ENCODE results near the gene NDUFA5. TPM values are rescaled to one million over a fixed set of nuclear protein-coding genes. Genes with fewer than 3 reads are reported as not detected.

NDUFA5 gene
- total and polyA plus RNA-seq, 2 donors (not counting 1 experiment from before 2014, with no cell fraction given) = 35.8 to 45.4 TPM

DNA sequence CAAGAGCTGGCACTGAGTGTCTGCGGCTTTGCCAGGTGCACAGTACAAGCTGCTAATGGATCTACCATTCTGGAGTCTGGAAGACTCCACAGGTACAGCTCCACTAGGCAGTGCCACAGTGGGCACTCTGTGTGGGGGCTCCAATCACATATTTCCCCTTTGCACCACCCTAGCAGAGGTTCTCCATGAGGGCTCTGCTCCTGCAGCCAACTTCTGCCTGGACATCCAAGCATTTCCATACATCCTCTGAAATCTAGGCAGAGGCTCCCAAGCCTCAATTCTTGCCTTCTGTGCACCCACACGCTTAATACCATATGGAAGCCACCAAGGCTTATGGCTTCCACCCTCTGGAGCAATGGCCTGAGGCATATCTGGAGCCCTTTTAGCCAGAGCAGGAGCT lies 52.4 kb downstream of the NDUFA5 start:
- no peak for DNase-seq (ENCODE audit: low read depth in 2 of 2)
- Histone ChIP-seq H3K36me3 (ENCODE audit: control insufficient read depth, insufficient read depth, low read length) (no peaks in the 10 kb centered on the region), H3K4me3 (replicated peaks in 1 of 4; ENCODE audit: control extremely low read depth in 1 of 4, insufficient read depth in 1 of 4, low read depth in 3 of 4, low read length in 4 of 4) (no peak overlapping the region), H3K9ac (ENCODE audit: insufficient read depth, low read length) (no peak overlapping the region), H3K27me3 (ENCODE audit: control insufficient read depth, insufficient read depth, low read length) (no peaks in the 10 kb centered on the region), H2AFZ (ENCODE audit: low read length) (no peak overlapping the region), H3K4me2 (ENCODE audit: extremely low read depth, insufficient read depth, low read length) (no peak overlapping the region), H3K27ac (ENCODE audit: insufficient read depth, low read length) (no peak overlapping the region), H3K79me2 (ENCODE audit: control insufficient read depth, insufficient read depth, low read length) (no peaks in the 10 kb centered on the region), H4K20me1 (ENCODE audit: control insufficient read depth, extremely low read depth, insufficient read depth, low read length) (no peaks in the 10 kb centered on the region), H3K9me3 (ENCODE audit: control insufficient read depth, insufficient read depth, low read depth, low read length) (no peaks in the 10 kb centered on the region), H3K4me1 (ENCODE audit: control insufficient read depth, extremely low read depth, insufficient read depth, low read length) (no peaks in the 10 kb centered on the region)
- TF ChIP-seq CTCF (conservative IDR thresholded peaks at IDR 0.05 in 1 of 2, IDR thresholded peaks at IDR 0.05 in 1 of 2; ENCODE audit: low read depth in 1 of 2, low read length in 2 of 2) = no peak
- TF ChIP-seq EZH2 (IDR thresholded peaks at IDR 0.05; ENCODE audit: low read length, missing control alignments) = no peak

GRCh38 chr7:123502201-123502600 lies 55.4 kb downstream of the NDUFA5 start:
- Histone ChIP-seq H3K4me3 (replicated peaks in 1 of 4; ENCODE audit: control extremely low read depth in 1 of 4, insufficient read depth in 1 of 4, low read depth in 3 of 4, low read length in 4 of 4) (no peak overlapping the region), H3K9me3 (ENCODE audit: control insufficient read depth, insufficient read depth, low read depth, low read length) (no peaks in the 10 kb centered on the region), H3K79me2 (ENCODE audit: control insufficient read depth, insufficient read depth, low read length) (no peaks in the 10 kb centered on the region), H3K36me3 (ENCODE audit: control insufficient read depth, insufficient read depth, low read length) (no peaks in the 10 kb centered on the region), H3K4me1 (ENCODE audit: control insufficient read depth, extremely low read depth, insufficient read depth, low read length) (no peaks in the 10 kb centered on the region), H3K27ac (ENCODE audit: insufficient read depth, low read length) (no peak overlapping the region), H4K20me1 (ENCODE audit: control insufficient read depth, extremely low read depth, insufficient read depth, low read length) (no peaks in the 10 kb centered on the region), H3K27me3 (ENCODE audit: control insufficient read depth, insufficient read depth, low read length) (no peaks in the 10 kb centered on the region), H2AFZ (ENCODE audit: low read length) (no peak overlapping the region), H3K4me2 (ENCODE audit: extremely low read depth, insufficient read depth, low read length) (no peak overlapping the region), H3K9ac (ENCODE audit: insufficient read depth, low read length) (no peak overlapping the region)
- TF ChIP-seq EZH2 (IDR thresholded peaks at IDR 0.05; ENCODE audit: low read length, missing control alignments) (no peak), CTCF (conservative IDR thresholded peaks at IDR 0.05 in 1 of 2, IDR thresholded peaks at IDR 0.05 in 1 of 2; ENCODE audit: low read depth in 1 of 2, low read length in 2 of 2) (no peak)
- no peak for DNase-seq (ENCODE audit: low read depth in 2 of 2)

GRCh38 chr7:123500878-123501489 lies 56.6 kb downstream of the NDUFA5 start:
- no peaks in the 10 kb centered on the region for H4K20me1 ChIP-seq (ENCODE audit: control insufficient read depth, extremely low read depth, insufficient read depth, low read length)
- H3K27ac ChIP-seq (ENCODE audit: insufficient read depth, low read length) = no peak overlapping the region
- H3K9me3 ChIP-seq (ENCODE audit: control insufficient read depth, insufficient read depth, low read depth, low read length) = no peaks in the 10 kb centered on the region
- no peaks in the 10 kb centered on the region for H3K27me3 ChIP-seq (ENCODE audit: control insufficient read depth, insufficient read depth, low read length)
- no peak overlapping the region for H3K9ac ChIP-seq (ENCODE audit: insufficient read depth, low read length)
- H3K36me3 ChIP-seq (ENCODE audit: control insufficient read depth, insufficient read depth, low read length) = no peaks in the 10 kb centered on the region
- H3K4me3 ChIP-seq (replicated peaks in 1 of 4; ENCODE audit: control extremely low read depth in 1 of 4, insufficient read depth in 1 of 4, low read depth in 3 of 4, low read length in 4 of 4) = no peak overlapping the region
- H3K4me1 ChIP-seq (ENCODE audit: control insufficient read depth, extremely low read depth, insufficient read depth, low read length) = no peaks in the 10 kb centered on the region
- no peak overlapping the region for H2AFZ ChIP-seq (ENCODE audit: low read length)
- no peak for DNase-seq (ENCODE audit: low read depth in 2 of 2)
- no peaks in the 10 kb centered on the region for H3K79me2 ChIP-seq (ENCODE audit: control insufficient read depth, insufficient read depth, low read length)
- no peak for TF ChIP-seq CTCF (conservative IDR thresholded peaks at IDR 0.05 in 1 of 2, IDR thresholded peaks at IDR 0.05 in 1 of 2; ENCODE audit: low read depth in 1 of 2, low read length in 2 of 2)
- TF ChIP-seq EZH2 (IDR thresholded peaks at IDR 0.05; ENCODE audit: low read length, missing control alignments) = no peak
- no peak overlapping the region for H3K4me2 ChIP-seq (ENCODE audit: extremely low read depth, insufficient read depth, low read length)

Data from fibroblast of lung (primary cell).